ENCODE results near the gene SPRYD3.
"Not testable (repeated sequence)": the region's sequence is repeated elsewhere in the genome, so short reads cannot be mapped to it uniquely, and the experiment has no call there.

The SPRYD3 gene

GRCh38 chr12:53049571-53050318 lies 29.4 kb downstream of the SPRYD3 start, which contains the start of gene TNS2:
TNS2 (plus strand) TSS chr12:53050065; CDS start chr12:53050186, 121 bp downstream.
- no peak for DNase-seq

- no peak for DNase-seq
Observed at GRCh38 chr12:53048780-53049401, 30.3 kb downstream of the SPRYD3 start.

GRCh38 chr12:53048033-53048779 lies 31.0 kb downstream of the SPRYD3 start:
- DNase-seq = no peak

GRCh38 chr12:53047221-53048032 lies 31.8 kb downstream of the SPRYD3 start:
- peak; percentile 85 for DNase-seq

- no peak for DNase-seq
Observed at GRCh38 chr12:53046655-53047220, 32.5 kb downstream of the SPRYD3 start.

GRCh38 chr12:53045696-53046045 lies 33.5 kb downstream of the SPRYD3 start:
- DNase-seq = no peak

GRCh38 chr12:53044896-53045695 lies 34.1 kb downstream of the SPRYD3 start:
- no peak for DNase-seq

GRCh38 chr12:53044052-53044581 lies 35.1 kb downstream of the SPRYD3 start:
- DNase-seq = no peak

- no peak for DNase-seq
Observed at GRCh38 chr12:53042607-53043454, 36.4 kb downstream of the SPRYD3 start.

GRCh38 chr12:53039851-53040250 lies 39.3 kb downstream of the SPRYD3 start:
- no peak for DNase-seq

- DNase-seq = no peak
Observed at GRCh38 chr12:53036802-53037201, 42.4 kb downstream of the SPRYD3 start.

- no peak for DNase-seq
Observed at GRCh38 chr12:53034459-53034858, 44.7 kb downstream of the SPRYD3 start.

- DNase-seq = not testable (repeated sequence)
Observed at GRCh38 chr12:53033832-53034231, 45.4 kb downstream of the SPRYD3 start.

GRCh38 chr12:53031616-53032015 lies 47.6 kb downstream of the SPRYD3 start:
- DNase-seq = no peak

GRCh38 chr12:53027014-53027413 lies 52.2 kb downstream of the SPRYD3 start:
- not testable (repeated sequence) for DNase-seq

- DNase-seq = no peak
Observed at GRCh38 chr12:53025250-53025649, 53.9 kb downstream of the SPRYD3 start.

GRCh38 chr12:53014709-53015108 lies 64.5 kb downstream of the SPRYD3 start:
- no peak for DNase-seq

All from activated T-cell treated with anti-CD3 and anti-CD28 coated beads, Interleukin-2, amount 50 U/mL, for 1 hour (primary cell).